Testis (tissue), 2 donors: ENCODE measurements around the gene COMMD7.
"Not testable (repeated sequence)": the region's sequence is repeated elsewhere in the genome, so short reads cannot be mapped to it uniquely, and the experiment has no call there.

ENCODE experiments used
- POLR2A ChIP-seq: fragments of 450-650 bp; IDR thresholded peaks from one replicate; pipeline ENCODE4 v1.6.1; 2017; ENCODE audit warnings: antibody characterized with exemption, mild to moderate bottlenecking, moderate library complexity
- TF ChIP-seq, protein P1 (sequence below), 3 experiments: fragments of 450-650 bp in 2 of 3; fragments of 200-600 bp in 1 of 3; sonication (generic) in 1 of 3; IDR thresholded peaks; one replicate each; pipeline ENCODE4 v1.5.1; 2016 to 2019; ENCODE audit warnings: antibody characterized with exemption in 3 of 3, mild to moderate bottlenecking in 2 of 3, moderate library complexity in 1 of 3

DNA sequence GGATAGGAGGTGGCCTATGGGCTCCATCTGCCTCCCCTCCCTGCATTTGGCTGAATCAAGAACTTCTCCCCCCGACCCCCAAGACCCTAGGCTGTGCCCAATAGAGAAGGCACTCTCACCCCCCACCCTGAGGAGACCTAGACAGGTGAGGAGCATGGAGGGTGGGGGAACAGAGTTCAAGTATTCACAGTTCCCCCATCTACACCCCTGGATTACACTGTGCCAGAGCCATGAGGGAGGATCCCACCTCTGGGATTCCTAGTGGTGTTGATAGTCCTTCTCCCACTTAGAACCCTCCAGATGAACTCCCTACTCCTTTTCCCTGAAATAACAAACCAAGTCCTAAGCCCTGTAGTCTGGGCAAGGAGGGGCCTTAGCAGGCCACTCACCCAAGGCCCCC lies 54.3 kb downstream of the COMMD7 start:
- TF ChIP-seq, protein P1, sequence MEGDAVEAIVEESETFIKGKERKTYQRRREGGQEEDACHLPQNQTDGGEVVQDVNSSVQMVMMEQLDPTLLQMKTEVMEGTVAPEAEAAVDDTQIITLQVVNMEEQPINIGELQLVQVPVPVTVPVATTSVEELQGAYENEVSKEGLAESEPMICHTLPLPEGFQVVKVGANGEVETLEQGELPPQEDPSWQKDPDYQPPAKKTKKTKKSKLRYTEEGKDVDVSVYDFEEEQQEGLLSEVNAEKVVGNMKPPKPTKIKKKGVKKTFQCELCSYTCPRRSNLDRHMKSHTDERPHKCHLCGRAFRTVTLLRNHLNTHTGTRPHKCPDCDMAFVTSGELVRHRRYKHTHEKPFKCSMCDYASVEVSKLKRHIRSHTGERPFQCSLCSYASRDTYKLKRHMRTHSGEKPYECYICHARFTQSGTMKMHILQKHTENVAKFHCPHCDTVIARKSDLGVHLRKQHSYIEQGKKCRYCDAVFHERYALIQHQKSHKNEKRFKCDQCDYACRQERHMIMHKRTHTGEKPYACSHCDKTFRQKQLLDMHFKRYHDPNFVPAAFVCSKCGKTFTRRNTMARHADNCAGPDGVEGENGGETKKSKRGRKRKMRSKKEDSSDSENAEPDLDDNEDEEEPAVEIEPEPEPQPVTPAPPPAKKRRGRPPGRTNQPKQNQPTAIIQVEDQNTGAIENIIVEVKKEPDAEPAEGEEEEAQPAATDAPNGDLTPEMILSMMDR (IDR thresholded peaks at IDR 0.05) = not testable (repeated sequence)
- not testable (repeated sequence) for TF ChIP-seq POLR2A
